PFSK-1 (cell line): Measurements from ENCODE around the gene BBS12.

Source experiments
- POLR2AphosphoS5 ChIP-seq: IDR thresholded peaks from 2 replicates; pipeline ENCODE4 v1.6.1; 2012; ENCODE audit warnings: low read depth, mild to moderate bottlenecking, control low read depth, low read length, moderate library complexity
- REST ChIP-seq, 2 experiments: IDR thresholded peaks; 2 replicates each; pipeline versions ENCODE4 v1.6.1 to v1.8.0; 2011 to 2012; ENCODE audit warnings: low read depth in 2 of 2, low read length in 2 of 2, control low read depth in 1 of 2, inconsistent platforms in 1 of 2, mild to moderate bottlenecking in 1 of 2, moderate library complexity in 1 of 2; ENCODE audit not compliant: insufficient read depth in 1 of 2
- SIN3A ChIP-seq: IDR thresholded peaks from 2 replicates; pipeline ENCODE4 v1.6.1; 2012; ENCODE audit warnings: mild to moderate bottlenecking, low read length, moderate library complexity, borderline replicate concordance; ENCODE audit not compliant: insufficient read depth
- TAF1 ChIP-seq: IDR thresholded peaks from 2 replicates; pipeline ENCODE4 v1.6.1; 2012; ENCODE audit warnings: low read length, control low read depth, borderline replicate concordance; ENCODE audit not compliant: insufficient read depth

GRCh38 chr4:122692641-122693520, 39.6 kb upstream of the BBS12 start:
- TF ChIP-seq SIN3A (no peak), REST (IDR thresholded peaks at IDR 0.05; ENCODE audit: insufficient read depth in 1 of 2, low read depth in 2 of 2, low read length in 2 of 2) (no peak), POLR2AphosphoS5 (no peak), TAF1 (no peak)
